ENCODE results near the gene EVA1B. TPM values are rescaled to one million over a fixed set of nuclear protein-coding genes. Genes with fewer than 3 reads are reported as not detected.

The EVA1B gene
- polyA plus RNA-seq, 1 experiment, result 133 TPM

DNA sequence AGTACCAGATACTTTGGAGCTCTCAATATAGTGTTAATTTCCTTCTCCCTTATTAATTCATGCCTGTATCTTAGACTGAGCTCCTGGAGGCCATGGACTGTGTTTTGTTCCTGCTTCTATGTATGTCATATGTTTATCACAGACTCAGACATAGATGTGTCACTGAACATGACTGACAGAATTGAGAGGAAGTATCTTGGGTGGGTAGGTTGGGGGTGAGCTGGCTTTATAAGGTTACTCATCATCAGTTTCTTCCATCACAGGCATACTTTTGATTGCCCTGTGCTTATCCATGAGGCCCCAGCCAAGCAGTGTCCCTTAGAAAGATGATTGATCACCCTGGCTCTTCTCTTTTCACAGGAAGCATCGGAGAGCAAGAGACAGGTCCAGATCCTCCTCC lies 22.9 kb downstream of the EVA1B start:
- DNase-seq (ENCODE audit: low read depth), result no peak
- POLR2A ChIA-PET, result interaction anchor here (1.0 kb wide), 1 partner anchor 15 kb away, joined by 3 read pairs; no protein-coding TSS in a partner anchor
- Histone ChIP-seq H3K4me3 (ENCODE audit: low read depth, low read length) (no peak overlapping the region), H3K27me3 (ENCODE audit: control insufficient read depth, insufficient read depth, low read length) (no peaks in the 10 kb centered on the region), H3K36me3 (ENCODE audit: control insufficient read depth, insufficient read depth, low read length) (peaks cover 34% of the 10 kb centered on the region)
- TF ChIP-seq, protein P1, sequence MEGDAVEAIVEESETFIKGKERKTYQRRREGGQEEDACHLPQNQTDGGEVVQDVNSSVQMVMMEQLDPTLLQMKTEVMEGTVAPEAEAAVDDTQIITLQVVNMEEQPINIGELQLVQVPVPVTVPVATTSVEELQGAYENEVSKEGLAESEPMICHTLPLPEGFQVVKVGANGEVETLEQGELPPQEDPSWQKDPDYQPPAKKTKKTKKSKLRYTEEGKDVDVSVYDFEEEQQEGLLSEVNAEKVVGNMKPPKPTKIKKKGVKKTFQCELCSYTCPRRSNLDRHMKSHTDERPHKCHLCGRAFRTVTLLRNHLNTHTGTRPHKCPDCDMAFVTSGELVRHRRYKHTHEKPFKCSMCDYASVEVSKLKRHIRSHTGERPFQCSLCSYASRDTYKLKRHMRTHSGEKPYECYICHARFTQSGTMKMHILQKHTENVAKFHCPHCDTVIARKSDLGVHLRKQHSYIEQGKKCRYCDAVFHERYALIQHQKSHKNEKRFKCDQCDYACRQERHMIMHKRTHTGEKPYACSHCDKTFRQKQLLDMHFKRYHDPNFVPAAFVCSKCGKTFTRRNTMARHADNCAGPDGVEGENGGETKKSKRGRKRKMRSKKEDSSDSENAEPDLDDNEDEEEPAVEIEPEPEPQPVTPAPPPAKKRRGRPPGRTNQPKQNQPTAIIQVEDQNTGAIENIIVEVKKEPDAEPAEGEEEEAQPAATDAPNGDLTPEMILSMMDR (IDR thresholded peaks at IDR 0.05; ENCODE audit: insufficient read depth, low read depth, low read length), result no peak
- CTCF ChIA-PET, result interaction anchor here (0.6 to 6.0 kb wide), 15 partner anchors 9 to 166 kb away, joined by 3 to 56 read pairs (median 4); partner anchors contain the start of gene TRAPPC3

DNA sequence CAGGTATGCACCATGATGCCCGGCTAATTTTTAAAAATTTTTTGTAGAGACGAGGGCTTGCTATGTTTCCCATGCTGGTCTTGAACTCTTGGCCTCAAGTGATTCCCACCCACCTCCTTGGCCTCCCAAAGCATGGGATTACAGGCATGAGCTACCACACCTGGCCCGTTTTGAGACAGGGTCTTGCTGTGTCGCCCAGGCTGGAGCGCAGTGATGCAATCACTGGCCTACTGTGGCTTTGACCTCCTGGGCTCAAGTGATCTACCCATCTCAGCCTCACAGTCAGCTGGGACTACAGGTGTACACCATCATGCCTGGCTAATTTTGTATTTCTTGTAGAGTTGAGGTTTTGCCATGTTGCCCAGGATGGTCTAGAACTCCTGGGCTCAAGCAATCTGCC lies 24.8 kb downstream of the EVA1B start:
- DNase-seq (ENCODE audit: low read depth), result no peak
- POLR2A ChIA-PET, result no interaction called here
- TF ChIP-seq, protein P1 (IDR thresholded peaks at IDR 0.05; ENCODE audit: insufficient read depth, low read depth, low read length), result no peak
- H3K4me3 ChIP-seq (ENCODE audit: low read depth, low read length), result no peak overlapping the region
- peaks cover 34% of the 10 kb centered on the region for H3K36me3 ChIP-seq (ENCODE audit: control insufficient read depth, insufficient read depth, low read length)
- no peaks in the 10 kb centered on the region for H3K27me3 ChIP-seq (ENCODE audit: control insufficient read depth, insufficient read depth, low read length)
- CTCF ChIA-PET, result interaction anchor here (0.5 to 6.0 kb wide), 4 partner anchors 10 to 149 kb away, joined by 3 to 56 read pairs (median 5); partner anchors contain the start of gene TRAPPC3

GRCh38 chr1:36297062-36297461 lies 26.4 kb downstream of the EVA1B start:
- Histone ChIP-seq H3K27me3 (ENCODE audit: control insufficient read depth, insufficient read depth, low read length) (no peaks in the 10 kb centered on the region), H3K36me3 (ENCODE audit: control insufficient read depth, insufficient read depth, low read length) (peaks cover 29% of the 10 kb centered on the region), H3K4me3 (ENCODE audit: low read depth, low read length) (no peak overlapping the region)
- no peak for DNase-seq (ENCODE audit: low read depth)
- ChIA-PET CTCF (interaction anchor here (6.0 kb wide), 1 partner anchor 8 kb away, joined by 56 read pairs; no protein-coding TSS in a partner anchor), POLR2A (no interaction called here)
- TF ChIP-seq, protein P1 (IDR thresholded peaks at IDR 0.05; ENCODE audit: insufficient read depth, low read depth, low read length), result no peak

DNA sequence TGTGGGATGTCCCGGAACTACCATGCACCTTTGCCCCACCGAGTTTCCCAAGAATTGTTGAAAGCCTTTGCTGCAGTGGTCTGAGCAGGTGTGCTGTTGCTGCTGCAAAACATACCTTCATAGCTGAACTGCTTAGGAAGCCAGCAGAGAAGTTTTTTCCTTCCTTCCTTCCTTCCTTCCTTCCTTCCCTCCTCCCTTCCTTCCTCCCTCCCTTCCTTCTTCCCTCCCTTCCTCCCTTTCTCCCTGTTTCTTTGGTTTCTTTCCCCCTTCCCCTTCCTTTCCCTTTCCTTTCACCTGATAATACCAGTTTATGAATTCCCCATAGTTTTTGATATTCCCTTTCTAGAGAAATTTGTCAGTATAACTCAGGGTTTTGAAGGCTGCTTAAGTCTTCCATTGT lies 28.1 kb downstream of the EVA1B start:
- no peaks in the 10 kb centered on the region for H3K27me3 ChIP-seq (ENCODE audit: control insufficient read depth, insufficient read depth, low read length)
- no peak for DNase-seq (ENCODE audit: low read depth)
- no peak overlapping the region for H3K4me3 ChIP-seq (ENCODE audit: low read depth, low read length)
- TF ChIP-seq, protein P1 (IDR thresholded peaks at IDR 0.05; ENCODE audit: insufficient read depth, low read depth, low read length), result no peak
- H3K36me3 ChIP-seq (ENCODE audit: control insufficient read depth, insufficient read depth, low read length), result peaks cover 27% of the 10 kb centered on the region
- ChIA-PET CTCF (interaction anchor here (1.4 to 2.2 kb wide), 2 partner anchors 10 to 146 kb away, joined by 4 to 11 read pairs; partner anchors contain the start of gene TRAPPC3), POLR2A (no interaction called here)

GRCh38 chr1:36287595-36287994 lies 35.9 kb downstream of the EVA1B start:
- POLR2A ChIA-PET, result no interaction called here
- peaks cover 31% of the 10 kb centered on the region for H3K36me3 ChIP-seq (ENCODE audit: control insufficient read depth, insufficient read depth, low read length)

More at GRCh38 chr1:36287595-36287994, 35.9 kb downstream of the EVA1B start:
- Histone ChIP-seq H3K27me3 (ENCODE audit: control insufficient read depth, insufficient read depth, low read length) (no peaks in the 10 kb centered on the region), H3K4me3 (ENCODE audit: low read depth, low read length) (no peak overlapping the region)
- TF ChIP-seq, protein P1 (IDR thresholded peaks at IDR 0.05; ENCODE audit: insufficient read depth, low read depth, low read length), result no peak
- no peak for DNase-seq (ENCODE audit: low read depth)
- CTCF ChIA-PET, result interaction anchor here (0.8 to 8.2 kb wide), 5 partner anchors 12 to 138 kb away, joined by 4 to 56 read pairs (median 24); partner anchors contain the start of gene TRAPPC3

All from BJ (cell line).